Measurements from ENCODE around the gene HINFP. TPM values are rescaled to one million over a fixed set of nuclear protein-coding genes. Genes with fewer than 3 reads are reported as not detected.
A peak's percentile ranks its signal among the peaks of the same experiment; 100 is the strongest.

Gene HINFP
- total RNA-seq, 1 donor from 2014 or later: 38.5 TPM

GRCh38 chr11:119175493-119176077 lies 54.2 kb downstream of the HINFP start:
- no peaks in the 10 kb centered on the region for H3K9me3 Mint-ChIP-seq
- TF ChIP-seq, protein P1, sequence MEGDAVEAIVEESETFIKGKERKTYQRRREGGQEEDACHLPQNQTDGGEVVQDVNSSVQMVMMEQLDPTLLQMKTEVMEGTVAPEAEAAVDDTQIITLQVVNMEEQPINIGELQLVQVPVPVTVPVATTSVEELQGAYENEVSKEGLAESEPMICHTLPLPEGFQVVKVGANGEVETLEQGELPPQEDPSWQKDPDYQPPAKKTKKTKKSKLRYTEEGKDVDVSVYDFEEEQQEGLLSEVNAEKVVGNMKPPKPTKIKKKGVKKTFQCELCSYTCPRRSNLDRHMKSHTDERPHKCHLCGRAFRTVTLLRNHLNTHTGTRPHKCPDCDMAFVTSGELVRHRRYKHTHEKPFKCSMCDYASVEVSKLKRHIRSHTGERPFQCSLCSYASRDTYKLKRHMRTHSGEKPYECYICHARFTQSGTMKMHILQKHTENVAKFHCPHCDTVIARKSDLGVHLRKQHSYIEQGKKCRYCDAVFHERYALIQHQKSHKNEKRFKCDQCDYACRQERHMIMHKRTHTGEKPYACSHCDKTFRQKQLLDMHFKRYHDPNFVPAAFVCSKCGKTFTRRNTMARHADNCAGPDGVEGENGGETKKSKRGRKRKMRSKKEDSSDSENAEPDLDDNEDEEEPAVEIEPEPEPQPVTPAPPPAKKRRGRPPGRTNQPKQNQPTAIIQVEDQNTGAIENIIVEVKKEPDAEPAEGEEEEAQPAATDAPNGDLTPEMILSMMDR (conservative IDR thresholded peaks at IDR 0.05): no peak
- no peak overlapping the region for H3K27ac Mint-ChIP-seq (ENCODE audit: unreplicated experiment)
- H3K27me3 Mint-ChIP-seq (ENCODE audit: low read depth): no peaks in the 10 kb centered on the region
- no peaks in the 10 kb centered on the region for H3K36me3 Mint-ChIP-seq (ENCODE audit: low read depth)
- H3K4me1 Mint-ChIP-seq: peaks cover 24% of the 10 kb centered on the region
- no peak overlapping the region for H3K4me3 Mint-ChIP-seq
- DNase-seq (ENCODE audit: low read depth, low spot score): no peak

GRCh38 chr11:119178166-119178680 lies 56.8 kb downstream of the HINFP start:
- H3K4me3 Mint-ChIP-seq: no peak overlapping the region
- no peak for DNase-seq (ENCODE audit: low read depth, low spot score)
- TF ChIP-seq, protein P1 (conservative IDR thresholded peaks at IDR 0.05): no peak

DNA sequence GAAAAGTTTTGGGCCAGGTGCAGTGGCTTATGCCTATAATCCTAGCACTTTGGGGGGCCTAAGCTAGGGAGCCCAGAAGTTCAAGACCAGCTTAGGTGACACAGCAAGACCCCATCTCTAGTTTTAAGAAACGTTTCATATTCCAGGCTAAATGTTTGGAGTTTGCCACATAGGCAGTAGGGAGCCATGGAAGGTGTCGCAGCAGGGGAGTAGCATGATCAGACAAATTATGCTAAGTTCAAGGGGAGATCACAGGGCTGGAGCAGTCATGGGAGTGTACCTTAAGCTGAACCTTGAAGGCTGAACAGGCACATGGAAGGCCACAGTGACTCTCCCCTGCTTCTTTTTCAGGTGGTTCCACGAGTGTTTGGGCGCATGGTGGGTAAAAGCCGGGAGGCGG lies 58.0 kb downstream of the HINFP start:
- H3K4me1 Mint-ChIP-seq: peaks cover 19% of the 10 kb centered on the region
- no peak for DNase-seq (ENCODE audit: low read depth, low spot score)
- H3K27ac Mint-ChIP-seq (ENCODE audit: unreplicated experiment): no peak overlapping the region
- H3K9me3 Mint-ChIP-seq: no peaks in the 10 kb centered on the region
- no peaks in the 10 kb centered on the region for H3K27me3 Mint-ChIP-seq (ENCODE audit: low read depth)
- H3K4me3 Mint-ChIP-seq: no peak overlapping the region
- TF ChIP-seq, protein P1 (conservative IDR thresholded peaks at IDR 0.05): no peak
- H3K36me3 Mint-ChIP-seq (ENCODE audit: low read depth): no peaks in the 10 kb centered on the region

More at GRCh38 chr11:119178166-119178680, 56.8 kb downstream of the HINFP start:
- H3K27ac Mint-ChIP-seq (ENCODE audit: unreplicated experiment): no peak overlapping the region
- no peaks in the 10 kb centered on the region for H3K27me3 Mint-ChIP-seq (ENCODE audit: low read depth)
- no peaks in the 10 kb centered on the region for H3K36me3 Mint-ChIP-seq (ENCODE audit: low read depth)
- no peaks in the 10 kb centered on the region for H3K9me3 Mint-ChIP-seq
- H3K4me1 Mint-ChIP-seq: peaks cover 19% of the 10 kb centered on the region

DNA sequence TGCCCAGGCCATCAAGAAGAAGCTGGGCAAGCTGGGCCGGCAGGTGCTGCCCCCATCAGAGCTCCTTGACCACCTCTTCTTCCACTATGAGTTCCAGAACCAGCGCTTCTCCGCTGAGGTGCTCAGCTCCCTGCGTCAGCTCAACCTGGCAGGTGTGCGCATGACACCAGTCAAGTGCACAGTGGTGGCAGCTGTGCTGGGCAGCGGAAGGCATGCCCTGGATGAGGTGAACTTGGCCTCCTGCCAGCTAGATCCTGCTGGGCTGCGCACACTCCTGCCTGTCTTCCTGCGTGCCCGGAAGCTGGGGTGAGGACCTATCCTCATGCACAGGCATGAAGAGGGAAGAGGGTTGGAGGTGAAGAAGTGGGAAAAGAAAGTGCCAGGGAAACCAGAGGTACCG lies 58.6 kb downstream of the HINFP start:
- H3K27me3 Mint-ChIP-seq (ENCODE audit: low read depth): no peaks in the 10 kb centered on the region
- H3K9me3 Mint-ChIP-seq: no peaks in the 10 kb centered on the region
- TF ChIP-seq, protein P1 (conservative IDR thresholded peaks at IDR 0.05): no peak
- no peak overlapping the region for H3K27ac Mint-ChIP-seq (ENCODE audit: unreplicated experiment)
- H3K4me3 Mint-ChIP-seq: no peak overlapping the region
- DNase-seq (ENCODE audit: low read depth, low spot score): no peak
- peaks cover 19% of the 10 kb centered on the region for H3K4me1 Mint-ChIP-seq
- no peaks in the 10 kb centered on the region for H3K36me3 Mint-ChIP-seq (ENCODE audit: low read depth)

- H3K27me3 Mint-ChIP-seq (ENCODE audit: low read depth): no peaks in the 10 kb centered on the region
- peaks cover 16% of the 10 kb centered on the region for H3K4me1 Mint-ChIP-seq
- no peak for DNase-seq (ENCODE audit: low read depth, low spot score)
- no peaks in the 10 kb centered on the region for H3K36me3 Mint-ChIP-seq (ENCODE audit: low read depth)
- H3K9me3 Mint-ChIP-seq: no peaks in the 10 kb centered on the region
- peak overlapping the region; percentile 57 for H3K27ac Mint-ChIP-seq (ENCODE audit: unreplicated experiment)
- no peak overlapping the region for H3K4me3 Mint-ChIP-seq
- TF ChIP-seq, protein P1 (conservative IDR thresholded peaks at IDR 0.05): no peak
These were observed 59.6 kb downstream of the HINFP start for GRCh38 chr11:119180729-119181676.

Data from neural crest cell (in vitro differentiated cells).